ENCODE results near the gene SLC8A3.

DNA sequence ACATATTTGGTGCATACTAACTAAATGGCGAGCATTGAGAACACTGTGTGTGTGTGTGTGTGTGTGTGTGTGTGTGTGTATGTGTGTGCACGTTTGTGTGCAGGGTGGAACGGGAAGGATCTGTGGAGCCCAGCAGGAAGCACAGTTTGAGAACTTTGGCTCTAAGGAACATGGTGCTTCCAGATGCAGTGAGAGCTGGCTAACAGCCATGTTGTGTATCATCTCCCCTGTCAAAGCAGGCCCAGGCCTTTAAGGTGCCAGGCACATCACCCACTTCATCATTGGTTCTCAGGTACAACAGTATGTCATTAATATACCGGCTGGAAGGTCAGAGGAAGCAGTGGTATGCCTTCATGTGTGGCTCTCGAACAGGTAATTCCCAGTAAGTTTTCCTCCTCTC lies 72.5 kb downstream of the SLC8A3 start:
- TF ChIP-seq, protein P1, sequence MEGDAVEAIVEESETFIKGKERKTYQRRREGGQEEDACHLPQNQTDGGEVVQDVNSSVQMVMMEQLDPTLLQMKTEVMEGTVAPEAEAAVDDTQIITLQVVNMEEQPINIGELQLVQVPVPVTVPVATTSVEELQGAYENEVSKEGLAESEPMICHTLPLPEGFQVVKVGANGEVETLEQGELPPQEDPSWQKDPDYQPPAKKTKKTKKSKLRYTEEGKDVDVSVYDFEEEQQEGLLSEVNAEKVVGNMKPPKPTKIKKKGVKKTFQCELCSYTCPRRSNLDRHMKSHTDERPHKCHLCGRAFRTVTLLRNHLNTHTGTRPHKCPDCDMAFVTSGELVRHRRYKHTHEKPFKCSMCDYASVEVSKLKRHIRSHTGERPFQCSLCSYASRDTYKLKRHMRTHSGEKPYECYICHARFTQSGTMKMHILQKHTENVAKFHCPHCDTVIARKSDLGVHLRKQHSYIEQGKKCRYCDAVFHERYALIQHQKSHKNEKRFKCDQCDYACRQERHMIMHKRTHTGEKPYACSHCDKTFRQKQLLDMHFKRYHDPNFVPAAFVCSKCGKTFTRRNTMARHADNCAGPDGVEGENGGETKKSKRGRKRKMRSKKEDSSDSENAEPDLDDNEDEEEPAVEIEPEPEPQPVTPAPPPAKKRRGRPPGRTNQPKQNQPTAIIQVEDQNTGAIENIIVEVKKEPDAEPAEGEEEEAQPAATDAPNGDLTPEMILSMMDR (IDR thresholded peaks at IDR 0.05), result no peak
- TF ChIP-seq POLR2A (IDR thresholded peaks at IDR 0.05), result no peak
